Chondrocyte (in vitro differentiated cells): ENCODE data around the gene IGFN1. TPM values are rescaled to one million over a fixed set of nuclear protein-coding genes. Genes with fewer than 3 reads are reported as not detected.
A peak's percentile ranks its signal among the peaks of the same experiment; 100 is the strongest.

Source experiments
- DNase-seq: peaks from one replicate; pipeline ENCODE4 v3.0.0; 2021; ENCODE audit warnings: mixed read lengths, low spot score
- H3K27ac Mint-ChIP-seq: one replicate; pipeline ENCODE4 v1.8.0; 2021; ENCODE audit warnings: mild to moderate bottlenecking, moderate library complexity, mixed read lengths; ENCODE audit not compliant: unreplicated experiment
- H3K27me3 Mint-ChIP-seq: 2 replicates; pipeline ENCODE4 v1.8.0; 2021; ENCODE audit warnings: low read depth, mixed read lengths
- H3K36me3 Mint-ChIP-seq: 2 replicates; pipeline ENCODE4 v1.8.0; 2021; ENCODE audit warnings: low read depth, mixed read lengths
- H3K4me1 Mint-ChIP-seq: 2 replicates; pipeline ENCODE4 v1.8.0; 2021; ENCODE audit warnings: low read depth, mild to moderate bottlenecking, mixed read lengths
- H3K4me3 Mint-ChIP-seq: one replicate; pipeline ENCODE4 v1.8.0; 2021; ENCODE audit warnings: mild to moderate bottlenecking, moderate library complexity, mixed read lengths; ENCODE audit not compliant: unreplicated experiment
- H3K9me3 Mint-ChIP-seq: 2 replicates; pipeline ENCODE4 v1.8.0; 2021; ENCODE audit warnings: low read depth, mixed read lengths
- CTCF ChIP-seq: fragments of 200-600 bp; sonication (generic); IDR thresholded peaks from 2 replicates; pipeline ENCODE4 v1.5.0; 2021; ENCODE audit warnings: antibody characterized with exemption, mild to moderate bottlenecking, moderate library complexity
- total RNA-seq: library from RNA; stranded (reverse); gene quantifications from 3 replicates; pipeline ENCODE4 v1.2.1, GENCODE V29; 2021

Gene IGFN1
- total RNA-seq, 1 donor from 2014 or later, result 1.9 TPM

DNA sequence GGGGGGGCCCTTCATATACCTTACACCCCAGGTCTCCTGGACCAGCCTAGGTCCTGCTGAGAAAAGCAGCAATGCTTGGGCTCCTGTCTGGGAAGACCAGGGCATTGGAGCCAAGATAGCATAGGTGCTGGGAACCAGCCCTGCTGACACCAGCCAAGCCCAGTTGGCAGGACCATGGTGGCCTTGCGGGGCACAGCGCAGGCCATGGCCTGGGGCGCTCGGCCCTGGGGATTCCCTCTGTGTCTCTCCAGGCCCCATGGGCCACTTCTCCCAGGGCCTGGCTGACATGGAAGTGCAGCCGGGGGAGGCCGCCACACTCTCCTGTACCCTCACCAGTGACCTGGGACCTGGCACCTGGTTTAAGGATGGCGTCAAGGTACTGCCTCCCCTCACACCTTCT lies 23.3 kb downstream of the IGFN1 start:
- peaks cover 1% of the 10 kb centered on the region for H3K36me3 Mint-ChIP-seq
- H3K4me3 Mint-ChIP-seq, result no peak overlapping the region
- no peak for TF ChIP-seq CTCF
- peaks cover 34% of the 10 kb centered on the region for H3K27me3 Mint-ChIP-seq
- H3K27ac Mint-ChIP-seq, result no peak overlapping the region
- DNase-seq, result no peak
- H3K4me1 Mint-ChIP-seq, result no peaks in the 10 kb centered on the region
- H3K9me3 Mint-ChIP-seq, result no peaks in the 10 kb centered on the region

DNA sequence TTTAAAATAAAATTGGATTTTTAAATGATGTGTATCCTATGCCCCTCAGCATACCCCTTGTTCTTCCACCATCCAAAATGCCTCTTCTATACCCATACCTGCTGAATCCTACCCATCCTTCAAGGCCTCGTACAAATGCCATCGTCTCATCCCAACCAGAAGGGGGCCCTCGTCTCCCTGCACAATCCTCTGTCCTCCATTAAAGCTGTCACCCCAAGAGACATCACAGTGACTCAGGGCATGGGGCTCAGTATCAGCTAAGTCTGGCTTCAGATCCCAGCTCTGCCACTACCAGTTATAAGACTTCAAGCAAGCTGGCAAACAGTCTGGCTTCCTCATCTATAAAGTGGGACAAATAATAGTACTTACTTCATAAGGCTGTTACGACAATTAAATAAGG lies 23.8 kb downstream of the IGFN1 start:
- no peak for DNase-seq
- H3K27ac Mint-ChIP-seq, result no peak overlapping the region
- H3K4me1 Mint-ChIP-seq, result no peaks in the 10 kb centered on the region
- H3K36me3 Mint-ChIP-seq, result peaks cover 1% of the 10 kb centered on the region
- peak; percentile 20 for TF ChIP-seq CTCF
- H3K4me3 Mint-ChIP-seq, result no peak overlapping the region
- no peaks in the 10 kb centered on the region for H3K9me3 Mint-ChIP-seq
- H3K27me3 Mint-ChIP-seq, result peaks cover 32% of the 10 kb centered on the region

- peaks cover 1% of the 10 kb centered on the region for H3K36me3 Mint-ChIP-seq
- peaks cover 29% of the 10 kb centered on the region for H3K27me3 Mint-ChIP-seq
- no peak for DNase-seq
- H3K4me3 Mint-ChIP-seq, result no peak overlapping the region
- no peak for TF ChIP-seq CTCF
- no peak overlapping the region for H3K27ac Mint-ChIP-seq
- no peaks in the 10 kb centered on the region for H3K4me1 Mint-ChIP-seq
- H3K9me3 Mint-ChIP-seq, result no peaks in the 10 kb centered on the region
Measured at GRCh38 chr1:201214886-201215285, 24.3 kb downstream of the IGFN1 start.

DNA sequence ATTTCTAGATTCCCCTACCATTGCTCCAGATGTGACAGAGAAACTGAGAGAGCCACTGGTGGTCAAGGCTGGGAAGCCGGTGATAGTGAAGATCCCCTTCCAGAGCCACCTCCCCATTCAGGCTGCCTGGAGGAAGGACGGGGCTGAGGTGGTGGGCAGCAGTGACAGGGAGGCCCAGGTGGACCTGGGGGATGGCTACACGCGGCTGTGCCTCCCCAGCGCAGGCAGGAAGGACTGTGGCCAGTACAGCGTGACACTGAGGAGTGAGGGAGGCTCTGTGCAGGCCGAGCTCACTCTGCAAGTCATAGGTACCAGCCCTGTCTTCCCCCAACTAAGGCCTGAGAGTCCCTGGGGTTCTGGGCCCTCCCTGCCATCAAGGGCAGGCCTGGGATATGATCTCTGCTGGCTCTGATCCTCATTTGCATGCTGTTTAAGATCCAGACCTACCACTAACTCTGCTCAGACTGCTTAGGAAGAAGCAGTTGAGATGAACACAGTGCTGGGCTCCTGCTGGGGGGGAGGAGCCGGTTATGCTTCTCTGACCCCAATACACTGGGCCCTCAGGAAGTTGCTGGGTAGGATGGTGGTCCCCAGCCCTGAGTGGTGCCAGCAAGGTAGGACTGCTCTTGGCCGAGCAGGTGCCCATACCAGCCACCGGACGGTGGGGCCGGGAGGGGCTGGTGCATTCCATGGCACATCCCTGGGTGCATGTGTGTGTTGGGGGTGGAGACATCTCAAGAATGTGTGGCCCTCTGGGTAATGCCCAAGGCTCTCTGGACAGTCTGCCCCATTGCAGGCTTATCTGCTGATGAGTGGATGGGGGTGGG lies 25.1 kb downstream of the IGFN1 start:
- no peaks in the 10 kb centered on the region for H3K9me3 Mint-ChIP-seq
- DNase-seq, result no peak
- peaks cover 27% of the 10 kb centered on the region for H3K27me3 Mint-ChIP-seq
- H3K27ac Mint-ChIP-seq, result no peak overlapping the region
- H3K4me1 Mint-ChIP-seq, result no peaks in the 10 kb centered on the region
- no peak overlapping the region for H3K4me3 Mint-ChIP-seq
- peaks cover 1% of the 10 kb centered on the region for H3K36me3 Mint-ChIP-seq
- no peak for TF ChIP-seq CTCF

DNA sequence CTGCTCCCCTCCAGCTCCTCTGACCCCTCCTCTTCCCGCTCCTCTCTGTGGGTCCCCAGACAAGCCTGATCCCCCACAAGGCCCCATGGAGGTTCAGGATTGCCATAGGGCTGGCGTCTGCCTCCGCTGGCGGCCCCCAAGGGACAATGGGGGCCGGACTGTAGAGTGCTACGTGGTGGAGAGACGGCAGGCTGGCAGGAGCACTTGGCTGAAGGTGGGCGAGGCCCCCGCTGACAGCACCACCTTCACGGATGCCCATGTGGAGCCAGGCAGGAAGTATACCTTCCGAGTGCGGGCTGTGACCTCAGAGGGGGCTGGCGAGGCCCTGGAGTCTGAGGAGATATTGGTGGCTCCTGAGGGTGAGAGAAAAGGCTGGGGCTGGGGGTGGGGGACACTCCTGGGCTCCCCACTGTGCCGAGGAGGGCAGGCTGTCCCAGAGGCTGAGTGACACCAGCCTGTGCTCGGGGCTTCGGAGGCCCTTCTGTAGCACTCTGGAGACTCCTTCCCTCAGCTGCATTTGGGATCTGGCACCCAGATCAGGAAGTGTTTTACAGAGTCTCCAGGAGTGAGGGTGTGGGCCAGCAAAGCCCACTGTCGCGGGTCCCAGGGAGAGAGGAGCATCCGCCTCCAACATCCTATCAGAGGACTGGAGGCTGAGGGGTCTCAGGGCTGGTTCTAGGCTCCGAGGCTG lies 25.9 kb downstream of the IGFN1 start:
- Mint-ChIP-seq H3K4me1 (no peaks in the 10 kb centered on the region), H3K27me3 (peaks cover 19% of the 10 kb centered on the region), H3K4me3 (no peak overlapping the region), H3K36me3 (no peaks in the 10 kb centered on the region), H3K27ac (no peak overlapping the region), H3K9me3 (no peaks in the 10 kb centered on the region)
- no peak for TF ChIP-seq CTCF
- no peak for DNase-seq
